SU-DHL-6 (cell line): ENCODE data around the gene PKN2.

Experiments
- H2AFZ ChIP-seq: fragments of 200-600 bp; sonication (generic); 2 replicates; pipeline ENCODE4 v1.6.1; 2014; ENCODE audit warnings: low read depth, mild to moderate bottlenecking, moderate library complexity, mixed read lengths, antibody characterized with exemption, low read length; ENCODE audit not compliant: severe bottlenecking
- H3F3A ChIP-seq: fragments of 200-600 bp; shearing (Covaris generic); 2 replicates; pipeline ENCODE4 v1.6.0; 2016; ENCODE audit warnings: antibody characterized with exemption, mild to moderate bottlenecking; ENCODE audit not compliant: insufficient read depth
- H3K27ac ChIP-seq: fragments of 200-600 bp; sonication (generic); 2 replicates; pipeline ENCODE4 v1.5.1; 2016; ENCODE audit warnings: low read depth, mild to moderate bottlenecking, low read length, moderate library complexity, mixed read lengths
- H3K27me3 ChIP-seq: fragments of 200-600 bp; sonication (generic), shearing (Covaris generic); 2 replicates; pipeline ENCODE4 v1.6.0; 2014; ENCODE audit warnings: mild to moderate bottlenecking, low read length
- H3K36me3 ChIP-seq: fragments of 200-600 bp; sonication (generic); 2 replicates; pipeline ENCODE4 v1.6.1; 2014; ENCODE audit warnings: mild to moderate bottlenecking, low read length, mixed read lengths
- H3K4me2 ChIP-seq: fragments of 300-600, 200-600 bp; shearing (Covaris generic), sonication (generic); 2 replicates; pipeline ENCODE4 v1.6.0; 2014; ENCODE audit warnings: low read length, low read depth, mild to moderate bottlenecking; ENCODE audit not compliant: poor library complexity, severe bottlenecking
- H3K4me3 ChIP-seq: fragments of 200-600 bp; sonication (generic); 2 replicates; pipeline ENCODE4 v1.5.1; 2014; ENCODE audit warnings: antibody characterized with exemption, low read length, mild to moderate bottlenecking, mixed read lengths; ENCODE audit not compliant: insufficient read depth, poor library complexity, severe bottlenecking
- H3K79me2 ChIP-seq: fragments of 200-600 bp; sonication (generic); 2 replicates; pipeline ENCODE4 v1.6.1; 2014; ENCODE audit warnings: mild to moderate bottlenecking, low read length, moderate library complexity; ENCODE audit not compliant: insufficient read depth
- H3K9ac ChIP-seq: fragments of 200-600 bp; sonication (generic); 2 replicates; pipeline ENCODE4 v1.7.0; 2014; ENCODE audit warnings: mild to moderate bottlenecking, low read length
- H3K9me2 ChIP-seq: fragments of 200-600 bp; sonication (generic); replicated peaks from 2 replicates; pipeline ENCODE4 v1.6.1; 2014; ENCODE audit warnings: low read length; ENCODE audit not compliant: insufficient read depth
- H3K9me3 ChIP-seq: fragments of 200-600 bp; sonication (generic); 2 replicates; pipeline ENCODE4 v1.6.1; 2014; ENCODE audit warnings: low read length, mixed read lengths; ENCODE audit not compliant: insufficient read depth
- H4K20me1 ChIP-seq: fragments of 200-600 bp; sonication (generic); 2 replicates; pipeline ENCODE4 v1.6.1; 2014; ENCODE audit warnings: low read depth, mild to moderate bottlenecking, antibody characterized with exemption, low read length, moderate library complexity, mixed read lengths
- EZH2phosphoT487 ChIP-seq: fragments of 200-600 bp; sonication (generic), shearing (Covaris generic); conservative IDR thresholded peaks from 2 replicates; pipeline ENCODE4 v1.6.1; 2018; ENCODE audit warnings: mild to moderate bottlenecking, antibody characterized with exemption, low read length, moderate library complexity, mixed read lengths
- TF ChIP-seq, protein P1 (sequence below): fragments of 200-600 bp; sonication (generic); IDR thresholded peaks from one replicate; pipeline ENCODE4 v1.5.1; 2017; ENCODE audit warnings: antibody characterized with exemption, mild to moderate bottlenecking, low read length, moderate library complexity; ENCODE audit not compliant: insufficient read depth, poor library complexity, severe bottlenecking

The PKN2 gene

DNA sequence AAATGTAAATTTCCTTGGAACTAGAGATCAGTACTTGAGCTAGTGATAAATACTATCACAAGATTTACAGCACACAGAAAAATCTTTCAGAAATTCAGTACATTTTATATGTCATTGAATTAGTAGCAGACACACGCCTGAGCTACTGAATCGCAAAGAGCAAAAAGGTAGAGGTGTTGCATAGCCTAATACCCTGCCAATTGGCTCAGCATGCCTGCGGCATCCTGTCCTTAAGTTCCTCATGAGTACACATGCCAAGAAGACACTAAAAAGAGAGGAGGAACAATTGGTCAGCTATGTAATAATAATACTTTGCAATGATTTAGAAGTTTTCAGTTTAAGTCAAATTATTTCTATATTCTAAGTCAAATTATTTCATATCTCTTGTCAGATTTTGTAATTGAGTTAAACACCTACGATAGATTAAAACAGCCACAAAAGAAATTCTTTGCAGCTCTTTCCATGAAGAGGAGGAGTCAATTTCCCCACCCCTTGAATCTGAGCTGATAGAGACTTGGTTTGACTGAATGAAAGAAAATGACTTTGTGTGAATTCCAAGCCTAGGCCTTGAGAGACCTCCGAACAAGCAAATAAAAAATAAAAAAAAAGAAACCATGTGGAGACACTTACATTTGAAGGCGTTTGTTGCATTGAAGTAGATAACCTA, 36.2 kb upstream of the PKN2 start:
- no peak overlapping the region for H3K27ac ChIP-seq

DNA sequence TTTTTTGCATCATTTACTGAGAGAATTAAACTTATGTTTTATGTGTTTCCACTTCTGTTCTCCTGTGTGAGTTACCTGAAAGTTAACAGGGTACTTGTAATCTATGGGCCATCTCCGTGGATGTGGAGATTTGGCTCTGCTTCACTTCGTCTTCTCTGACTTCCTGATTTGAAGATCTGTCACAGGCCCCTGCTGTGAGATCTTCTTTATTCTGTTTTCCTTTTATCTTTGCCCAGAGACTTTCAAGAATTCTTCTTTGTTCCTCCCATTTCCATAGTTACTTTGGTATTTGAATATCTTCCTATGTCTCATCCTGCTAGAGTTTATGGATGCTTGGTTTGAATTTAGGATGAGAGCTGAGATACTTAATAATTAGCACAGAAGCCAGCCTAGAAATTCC, 35.4 kb upstream of the PKN2 start:
- Histone ChIP-seq H4K20me1 (no peaks in the 10 kb centered on the region), H3K9ac (no peak overlapping the region), H3F3A (no peaks in the 10 kb centered on the region), H3K4me3 (no peak overlapping the region), H3K36me3 (no peaks in the 10 kb centered on the region), H3K9me3 (no peaks in the 10 kb centered on the region), H3K27ac (no peak overlapping the region), H3K9me2 (no peaks in the 10 kb centered on the region), H2AFZ (no peak overlapping the region), H3K79me2 (no peaks in the 10 kb centered on the region), H3K4me2 (no peak overlapping the region), H3K27me3 (no peaks in the 10 kb centered on the region)
- TF ChIP-seq, protein P1, sequence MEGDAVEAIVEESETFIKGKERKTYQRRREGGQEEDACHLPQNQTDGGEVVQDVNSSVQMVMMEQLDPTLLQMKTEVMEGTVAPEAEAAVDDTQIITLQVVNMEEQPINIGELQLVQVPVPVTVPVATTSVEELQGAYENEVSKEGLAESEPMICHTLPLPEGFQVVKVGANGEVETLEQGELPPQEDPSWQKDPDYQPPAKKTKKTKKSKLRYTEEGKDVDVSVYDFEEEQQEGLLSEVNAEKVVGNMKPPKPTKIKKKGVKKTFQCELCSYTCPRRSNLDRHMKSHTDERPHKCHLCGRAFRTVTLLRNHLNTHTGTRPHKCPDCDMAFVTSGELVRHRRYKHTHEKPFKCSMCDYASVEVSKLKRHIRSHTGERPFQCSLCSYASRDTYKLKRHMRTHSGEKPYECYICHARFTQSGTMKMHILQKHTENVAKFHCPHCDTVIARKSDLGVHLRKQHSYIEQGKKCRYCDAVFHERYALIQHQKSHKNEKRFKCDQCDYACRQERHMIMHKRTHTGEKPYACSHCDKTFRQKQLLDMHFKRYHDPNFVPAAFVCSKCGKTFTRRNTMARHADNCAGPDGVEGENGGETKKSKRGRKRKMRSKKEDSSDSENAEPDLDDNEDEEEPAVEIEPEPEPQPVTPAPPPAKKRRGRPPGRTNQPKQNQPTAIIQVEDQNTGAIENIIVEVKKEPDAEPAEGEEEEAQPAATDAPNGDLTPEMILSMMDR = no peak
- no peak for TF ChIP-seq EZH2phosphoT487

More for the DNA sequence above, 36.2 kb upstream of the PKN2 start:
- Histone ChIP-seq H3K4me2 (no peak overlapping the region), H3K9me3 (no peaks in the 10 kb centered on the region), H3K9me2 (no peaks in the 10 kb centered on the region), H3K9ac (no peak overlapping the region), H3K79me2 (no peaks in the 10 kb centered on the region), H4K20me1 (no peaks in the 10 kb centered on the region), H3K4me3 (no peak overlapping the region), H3K36me3 (no peaks in the 10 kb centered on the region), H3K27me3 (no peaks in the 10 kb centered on the region), H2AFZ (no peak overlapping the region), H3F3A (no peaks in the 10 kb centered on the region)
- TF ChIP-seq, protein P1 = no peak
- no peak for TF ChIP-seq EZH2phosphoT487

DNA sequence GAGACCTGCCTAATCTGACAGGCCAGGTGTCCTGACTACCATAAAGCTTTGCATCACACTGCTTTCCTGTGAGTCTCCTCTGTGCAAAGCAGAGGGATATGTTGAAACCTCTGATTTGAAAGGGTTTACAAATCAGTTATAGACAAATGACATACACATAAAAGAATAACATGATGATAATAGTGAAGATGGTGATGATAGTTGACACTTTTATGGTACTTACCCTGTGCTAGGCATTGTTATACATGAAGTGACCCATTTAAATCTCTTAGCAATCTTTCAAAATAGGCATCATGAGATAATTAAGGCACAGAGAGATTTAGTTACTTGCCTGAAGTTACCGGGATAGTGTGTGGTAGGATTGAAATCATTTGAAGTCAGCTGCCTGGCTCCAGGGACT, 34.1 kb upstream of the PKN2 start:
- TF ChIP-seq, protein P1 = no peak
- no peak for TF ChIP-seq EZH2phosphoT487
- Histone ChIP-seq H3K9me2 (no peaks in the 10 kb centered on the region), H4K20me1 (no peaks in the 10 kb centered on the region), H2AFZ (no peak overlapping the region), H3K79me2 (no peaks in the 10 kb centered on the region), H3K4me2 (no peak overlapping the region), H3K27ac (no peak overlapping the region), H3K27me3 (no peaks in the 10 kb centered on the region), H3K9ac (no peak overlapping the region), H3K36me3 (no peaks in the 10 kb centered on the region), H3F3A (no peaks in the 10 kb centered on the region), H3K4me3 (no peak overlapping the region), H3K9me3 (no peaks in the 10 kb centered on the region)
